ENCODE results near the gene ZBTB46. TPM values are rescaled to one million over a fixed set of nuclear protein-coding genes. Genes with fewer than 3 reads are reported as not detected.

Gene ZBTB46
- total RNA-seq, 1 donor from 2014 or later: 23.7 TPM

- Mint-ChIP-seq H3K27me3 (ENCODE audit: low read depth) (no peaks in the 10 kb centered on the region), H3K9me3 (no peaks in the 10 kb centered on the region), H3K27ac (ENCODE audit: unreplicated experiment) (no peak overlapping the region), H3K36me3 (ENCODE audit: low read depth) (no peaks in the 10 kb centered on the region), H3K4me3 (no peak overlapping the region), H3K4me1 (peaks cover 10% of the 10 kb centered on the region)
- DNase-seq (ENCODE audit: low read depth, low spot score): no peak
- no peak for TF ChIP-seq CTCF (conservative IDR thresholded peaks at IDR 0.05)
Observed at GRCh38 chr20:63836458-63837344, 5.6 kb upstream of the ZBTB46 start.

- no peaks in the 10 kb centered on the region for H3K9me3 Mint-ChIP-seq
- peak overlapping the region; percentile 84 for H3K4me3 Mint-ChIP-seq
- peak overlapping the region; percentile 78 for H3K27ac Mint-ChIP-seq (ENCODE audit: unreplicated experiment)
- no peaks in the 10 kb centered on the region for H3K27me3 Mint-ChIP-seq (ENCODE audit: low read depth)
- no peak for TF ChIP-seq CTCF (conservative IDR thresholded peaks at IDR 0.05)
- H3K4me1 Mint-ChIP-seq: peaks cover 10% of the 10 kb centered on the region
- no peaks in the 10 kb centered on the region for H3K36me3 Mint-ChIP-seq (ENCODE audit: low read depth)
- DNase-seq (ENCODE audit: low read depth, low spot score): peak; percentile 68
Observed at GRCh38 chr20:63835021-63835858, 4.2 kb upstream of the ZBTB46 start.

- DNase-seq (ENCODE audit: low read depth, low spot score): no peak
- Mint-ChIP-seq H3K4me3 (peak overlapping the region; percentile 84), H3K27ac (ENCODE audit: unreplicated experiment) (no peak overlapping the region), H3K9me3 (no peaks in the 10 kb centered on the region), H3K4me1 (peaks cover 17% of the 10 kb centered on the region), H3K27me3 (ENCODE audit: low read depth) (peaks cover 6% of the 10 kb centered on the region), H3K36me3 (ENCODE audit: low read depth) (no peaks in the 10 kb centered on the region)
- no peak for TF ChIP-seq CTCF (conservative IDR thresholded peaks at IDR 0.05)
Observed at GRCh38 chr20:63834491-63834880, 3.4 kb upstream of the ZBTB46 start.

- Mint-ChIP-seq H3K9me3 (no peaks in the 10 kb centered on the region), H3K36me3 (ENCODE audit: low read depth) (no peaks in the 10 kb centered on the region), H3K27ac (ENCODE audit: unreplicated experiment) (no peak overlapping the region), H3K4me3 (peak overlapping the region; percentile 59), H3K4me1 (peaks cover 22% of the 10 kb centered on the region), H3K27me3 (ENCODE audit: low read depth) (peaks cover 12% of the 10 kb centered on the region)
- DNase-seq (ENCODE audit: low read depth, low spot score): no peak
- TF ChIP-seq CTCF (conservative IDR thresholded peaks at IDR 0.05): no peak
Observed at GRCh38 chr20:63833776-63834490, 2.9 kb upstream of the ZBTB46 start.

- Mint-ChIP-seq H3K4me3 (peak overlapping the region; percentile 65), H3K27me3 (ENCODE audit: low read depth) (peaks cover 14% of the 10 kb centered on the region), H3K27ac (ENCODE audit: unreplicated experiment) (no peak overlapping the region), H3K4me1 (peaks cover 33% of the 10 kb centered on the region), H3K9me3 (no peaks in the 10 kb centered on the region), H3K36me3 (ENCODE audit: low read depth) (no peaks in the 10 kb centered on the region)
- no peak for DNase-seq (ENCODE audit: low read depth, low spot score)
- no peak for TF ChIP-seq CTCF (conservative IDR thresholded peaks at IDR 0.05)
Observed at GRCh38 chr20:63831993-63832686, 1.1 kb upstream of the ZBTB46 start.

Data from neural crest cell (in vitro differentiated cells).